Transverse colon (tissue), 4 donors: Measurements from ENCODE around the gene SCYL1.

Experiments used
- CTCF ChIP-seq, 5 experiments: fragments of 200-600 bp in 3 of 5; fragments of 450-650 bp in 2 of 5; sonication (generic) in 3 of 5; IDR thresholded peaks; 1 replicate in 2 of 5; 2 replicates in 3 of 5; pipeline ENCODE4 v1.5.1; 2016 to 2017; ENCODE audit warnings: antibody characterized with exemption in 5 of 5, inconsistent platforms in 3 of 5, mild to moderate bottlenecking in 2 of 5, moderate library complexity in 1 of 5
- POLR2AphosphoS5 ChIP-seq, 3 donors: sonication (generic); formaldehyde crosslinking; IDR thresholded peaks; one replicate each; pipeline ENCODE4 v1.6.1; 2016; ENCODE audit warnings: antibody characterized with exemption in 3 of 3

GRCh38 chr11:65549096-65549495 is 24.2 kb downstream of the SCYL1 start:
- TF ChIP-seq CTCF (IDR thresholded peaks at IDR 0.05) (no peak), POLR2AphosphoS5 (IDR thresholded peaks at IDR 0.05) (no peak)
